Activated CD4-positive, alpha-beta T cell treated with anti-CD3 and anti-CD28 coated beads, Interleukin-2, Interleukin-4, amounts not matched to agents 100 ng/mL and 50 ng/mL, durations not matched to agents 16 hours and 8 hours (primary cell): ENCODE data around the gene PCBD1.
A peak's percentile ranks its signal among the peaks of the same experiment; 100 is the strongest.

Experiments used
- DNase-seq: peaks from one replicate; pipeline ENCODE4 v3.0.0-alpha.2; 2020; ENCODE audit warnings: low spot score

The PCBD1 gene

DNA sequence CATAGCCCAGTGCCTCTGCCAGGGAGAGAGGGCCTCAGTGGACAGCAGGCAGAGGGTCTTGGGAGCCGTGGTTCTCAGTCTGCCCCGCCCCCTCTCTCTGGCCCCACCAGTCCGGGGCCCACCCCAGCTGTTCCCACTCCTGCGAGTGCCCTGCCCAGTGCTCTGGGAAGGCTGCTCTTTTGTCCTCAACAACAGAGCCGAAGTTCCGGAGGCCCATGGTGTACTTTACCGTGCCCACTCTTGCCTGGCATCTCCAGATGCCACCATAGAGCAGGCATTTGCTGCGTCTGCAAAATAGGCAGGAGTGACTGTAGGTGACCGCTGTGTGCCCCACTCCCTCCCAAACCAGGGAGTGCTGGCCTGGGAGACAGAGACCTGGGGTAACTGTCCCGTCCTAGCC lies 29.3 kb upstream of the PCBD1 start:
- no peak for DNase-seq

GRCh38 chr10:70917226-70917625 lies 28.9 kb upstream of the PCBD1 start:
- DNase-seq: no peak

GRCh38 chr10:70916241-70916640 lies 27.9 kb upstream of the PCBD1 start:
- no peak for DNase-seq

DNA sequence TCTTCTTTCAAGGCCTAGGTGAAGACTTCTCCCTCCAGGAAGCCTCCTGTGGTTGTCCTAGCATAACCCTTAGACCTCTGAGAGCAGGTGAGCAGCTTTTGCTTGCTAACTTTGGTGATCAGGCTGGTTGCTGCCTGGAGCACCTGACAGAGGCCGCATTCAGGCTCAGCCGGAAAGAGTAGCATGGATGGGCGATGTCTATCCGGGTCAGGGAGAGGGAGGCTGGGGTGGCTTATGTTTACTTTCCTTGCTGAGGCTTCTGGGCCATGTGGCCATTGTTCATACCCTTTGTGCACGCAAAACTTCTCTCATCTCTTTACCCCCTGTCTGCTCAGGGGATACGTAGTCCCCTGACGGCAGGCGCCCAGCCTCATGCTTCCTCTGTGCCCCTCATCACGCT lies 27.4 kb upstream of the PCBD1 start:
- DNase-seq: no peak

DNA sequence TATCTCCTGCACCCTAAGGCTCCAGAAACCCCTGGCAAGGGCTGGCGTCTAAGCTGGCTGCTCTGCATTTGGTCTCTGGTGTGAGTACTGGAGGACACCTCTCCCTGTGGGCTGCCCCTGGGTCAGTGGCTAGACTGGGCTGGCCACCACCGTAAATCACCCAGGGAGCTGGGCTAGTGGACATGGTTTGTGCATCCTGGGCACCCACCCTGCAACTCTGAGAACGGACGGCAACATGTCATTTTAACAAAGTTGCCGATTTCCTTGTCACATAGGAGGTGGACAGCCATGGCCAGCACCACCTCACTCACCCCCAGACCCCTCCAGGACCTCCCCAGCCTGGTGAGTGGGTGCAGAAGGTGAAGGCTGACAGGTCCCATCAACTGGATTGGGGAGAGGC lies 26.8 kb upstream of the PCBD1 start:
- DNase-seq: no peak

GRCh38 chr10:70914316-70914864 lies 26.0 kb upstream of the PCBD1 start:
- DNase-seq: no peak

DNA sequence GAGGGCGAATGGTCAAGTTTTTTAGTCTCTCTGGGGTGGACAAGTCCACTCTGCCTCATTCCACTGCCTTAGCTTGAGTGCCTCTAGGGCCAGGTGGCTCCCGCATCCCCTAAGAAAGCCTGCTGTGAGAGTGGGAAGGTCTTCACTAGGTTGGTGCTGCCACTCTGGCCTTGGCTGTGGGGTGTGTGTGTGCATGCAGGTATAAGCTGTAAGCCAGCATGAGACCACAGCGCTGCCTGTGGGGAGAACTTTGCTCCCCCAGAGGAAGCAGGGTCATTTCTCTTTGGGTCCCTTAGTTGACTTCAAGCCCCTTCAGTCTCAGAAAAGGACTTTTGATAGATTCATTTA lies 25.5 kb upstream of the PCBD1 start:
- no peak for DNase-seq

- no peak for DNase-seq
These were observed 25.0 kb upstream of the PCBD1 start for GRCh38 chr10:70913191-70913892.

DNA sequence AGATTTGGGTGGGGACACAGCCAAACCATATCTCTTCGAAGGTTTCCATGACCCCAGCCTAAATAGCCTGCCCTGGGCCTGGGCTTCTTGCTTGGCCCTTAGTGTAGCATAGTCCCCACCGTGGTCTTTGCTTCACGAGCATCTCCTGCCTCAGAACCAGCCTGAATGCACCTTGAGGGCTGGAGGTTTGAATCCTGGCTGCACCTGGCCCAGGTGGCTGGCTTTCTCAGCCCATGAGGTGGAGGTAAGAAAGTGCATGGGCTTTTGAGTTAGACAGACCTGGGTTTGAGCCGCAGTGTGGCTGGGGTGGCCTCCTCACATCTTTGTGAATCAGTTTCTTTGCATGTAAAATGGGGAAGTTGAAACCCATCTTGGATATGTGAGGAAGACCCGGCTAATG lies 24.2 kb upstream of the PCBD1 start:
- no peak for DNase-seq

- DNase-seq: no peak
These were observed 23.0 kb upstream of the PCBD1 start for GRCh38 chr10:70911386-70911785.

DNA sequence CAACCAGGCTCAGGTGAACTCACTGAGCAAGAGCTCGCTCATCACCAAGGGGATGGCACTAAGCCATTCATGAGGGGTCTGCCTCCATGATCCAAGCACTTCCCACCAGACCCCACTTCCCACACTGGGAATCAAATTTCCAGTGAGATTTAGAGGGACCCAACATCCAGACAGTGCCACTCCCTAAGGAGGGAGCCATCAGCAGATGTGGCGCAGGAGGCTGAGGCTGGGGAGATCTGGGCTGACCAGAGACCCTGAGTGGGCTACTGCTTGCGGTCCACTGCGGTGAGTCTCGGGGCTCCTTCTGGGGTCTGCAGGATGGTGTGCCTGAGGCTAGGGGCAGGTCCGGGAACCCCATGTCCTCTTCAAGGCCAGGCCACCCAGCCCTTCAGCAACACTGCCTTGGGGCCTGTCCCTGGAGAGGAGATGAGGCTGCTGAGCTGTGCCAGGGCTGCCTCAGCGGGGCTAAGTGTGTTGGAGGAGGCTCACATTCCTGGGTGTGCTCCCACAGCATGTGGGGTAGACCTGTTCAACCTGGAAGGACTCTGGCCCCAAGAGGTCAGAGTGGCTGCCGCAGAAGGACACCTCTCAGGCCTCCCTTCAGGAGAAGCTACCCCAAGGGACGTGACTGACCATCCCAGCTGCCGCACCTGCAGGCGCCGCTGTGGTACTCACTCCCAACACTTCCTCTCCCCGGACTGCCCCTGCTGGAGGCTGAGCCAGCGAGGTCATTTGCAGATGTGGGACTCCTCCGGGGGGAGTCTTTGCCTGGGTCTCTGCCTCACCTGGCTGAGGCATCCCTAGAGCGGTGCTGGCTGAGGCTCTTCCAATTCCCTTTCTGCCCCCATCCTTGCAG lies 22.3 kb upstream of the PCBD1 start:
- DNase-seq: no peak

DNA sequence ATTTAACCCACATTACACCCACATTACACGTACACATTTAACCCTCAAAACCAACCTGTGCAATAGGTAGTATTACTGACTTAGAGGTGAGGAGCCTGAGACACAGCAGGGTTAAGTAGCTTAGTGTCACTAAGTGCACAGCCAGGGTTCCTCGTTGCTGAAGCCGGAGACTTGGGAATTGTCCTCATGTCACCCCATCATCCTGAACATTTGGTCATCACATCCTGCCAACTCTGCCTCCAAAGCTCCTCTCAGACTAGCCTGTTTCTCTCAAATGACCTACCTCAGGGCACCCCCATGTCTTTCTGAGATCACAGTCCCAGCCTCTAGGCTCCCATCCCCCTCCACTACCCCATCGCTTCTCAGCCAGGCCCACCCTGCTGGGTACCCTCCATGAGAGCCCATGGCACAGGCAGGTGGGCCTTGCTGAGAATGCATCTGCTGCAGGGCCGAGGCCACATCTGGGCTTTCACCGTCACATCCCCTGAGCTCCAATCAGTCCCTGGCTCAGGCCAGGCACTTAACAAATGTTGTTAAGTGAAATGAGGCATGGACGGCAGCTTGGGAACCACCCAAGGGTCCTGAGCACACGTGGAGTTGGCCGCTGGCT lies 21.1 kb upstream of the PCBD1 start:
- no peak for DNase-seq

- DNase-seq: no peak
These were observed 20.3 kb upstream of the PCBD1 start for GRCh38 chr10:70908406-70909296.

GRCh38 chr10:70907637-70908405 lies 19.5 kb upstream of the PCBD1 start:
- no peak for DNase-seq

DNA sequence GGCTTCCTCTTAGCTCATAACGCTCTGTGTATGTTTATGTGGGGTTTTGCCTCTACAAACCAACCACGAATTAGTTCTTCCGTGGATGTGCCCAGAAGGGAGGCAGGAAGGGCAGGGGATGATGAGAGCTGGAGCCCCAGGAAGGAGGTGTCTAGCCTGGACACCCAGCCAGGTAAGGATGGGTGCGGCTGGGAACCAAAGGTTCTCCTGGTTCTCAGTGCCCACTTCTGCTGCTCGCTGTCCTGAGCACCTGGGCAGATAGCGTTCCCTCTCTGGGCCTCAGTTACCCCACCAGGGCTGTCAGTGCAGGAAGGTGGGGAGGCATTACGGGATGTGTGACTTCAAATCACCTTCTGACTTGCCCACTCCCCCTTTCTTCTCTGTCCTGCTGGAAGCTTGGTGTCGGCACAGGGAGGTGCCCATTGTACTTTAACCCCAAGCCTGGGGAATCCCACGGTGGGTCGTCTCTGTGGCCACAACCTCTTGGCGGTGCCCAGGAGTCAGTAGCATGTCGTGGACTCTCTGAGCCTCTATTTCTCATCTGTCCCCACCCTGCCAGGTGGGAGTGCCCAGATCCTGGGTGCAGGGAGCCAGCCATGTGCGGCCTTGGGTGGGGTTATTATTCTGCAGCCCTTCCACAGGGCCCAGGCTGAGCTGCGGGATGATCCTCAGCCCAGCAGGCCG lies 18.7 kb upstream of the PCBD1 start:
- no peak for DNase-seq

GRCh38 chr10:70906031-70906783 lies 17.8 kb upstream of the PCBD1 start:
- no peak for DNase-seq

DNA sequence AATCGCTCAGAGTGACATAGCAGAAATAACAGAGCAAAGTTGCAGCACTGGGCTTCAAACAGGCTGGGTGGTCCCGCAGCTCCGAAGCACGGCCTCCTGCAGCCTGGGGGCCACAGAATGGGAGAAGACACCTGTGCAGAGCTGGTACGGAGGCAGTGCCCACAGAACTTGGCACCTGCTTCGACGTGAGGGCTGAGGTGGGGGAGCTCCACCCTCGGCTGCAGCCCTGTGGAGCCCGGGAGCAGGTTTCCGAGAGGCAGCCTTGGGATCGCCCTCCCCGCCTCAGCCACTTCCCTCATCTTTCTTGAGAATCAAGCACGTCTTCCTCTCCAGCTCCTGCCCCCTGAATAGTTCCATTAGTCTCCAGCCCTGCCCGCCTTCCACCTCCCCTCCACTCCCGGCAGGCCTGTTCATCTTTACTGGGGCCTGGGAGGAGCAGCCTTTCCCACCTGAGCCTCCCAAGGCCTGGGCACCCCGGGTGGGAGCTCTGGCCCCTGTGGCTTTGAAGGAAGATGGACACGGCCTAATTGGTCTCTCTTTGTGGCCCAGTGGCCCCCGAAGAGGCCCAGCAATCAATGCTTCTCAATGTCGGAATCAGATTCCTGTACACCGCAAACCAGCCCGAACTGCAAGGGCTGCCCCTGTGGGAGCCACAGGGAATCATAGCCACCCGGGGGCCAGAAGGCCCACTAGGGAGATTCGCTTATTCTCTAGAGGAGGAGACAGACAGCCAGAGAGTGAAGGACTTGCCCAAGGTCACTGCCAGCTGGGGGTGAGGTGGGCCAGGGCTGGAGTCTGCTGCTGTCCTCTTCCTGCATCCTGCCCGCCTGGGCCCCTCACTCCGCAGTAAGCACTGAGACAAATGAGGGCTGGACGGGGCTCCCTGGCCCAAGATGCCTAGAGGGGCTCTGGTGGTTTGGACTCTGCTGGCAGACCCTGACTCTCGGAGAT lies 17.0 kb upstream of the PCBD1 start:
- DNase-seq: no peak

DNA sequence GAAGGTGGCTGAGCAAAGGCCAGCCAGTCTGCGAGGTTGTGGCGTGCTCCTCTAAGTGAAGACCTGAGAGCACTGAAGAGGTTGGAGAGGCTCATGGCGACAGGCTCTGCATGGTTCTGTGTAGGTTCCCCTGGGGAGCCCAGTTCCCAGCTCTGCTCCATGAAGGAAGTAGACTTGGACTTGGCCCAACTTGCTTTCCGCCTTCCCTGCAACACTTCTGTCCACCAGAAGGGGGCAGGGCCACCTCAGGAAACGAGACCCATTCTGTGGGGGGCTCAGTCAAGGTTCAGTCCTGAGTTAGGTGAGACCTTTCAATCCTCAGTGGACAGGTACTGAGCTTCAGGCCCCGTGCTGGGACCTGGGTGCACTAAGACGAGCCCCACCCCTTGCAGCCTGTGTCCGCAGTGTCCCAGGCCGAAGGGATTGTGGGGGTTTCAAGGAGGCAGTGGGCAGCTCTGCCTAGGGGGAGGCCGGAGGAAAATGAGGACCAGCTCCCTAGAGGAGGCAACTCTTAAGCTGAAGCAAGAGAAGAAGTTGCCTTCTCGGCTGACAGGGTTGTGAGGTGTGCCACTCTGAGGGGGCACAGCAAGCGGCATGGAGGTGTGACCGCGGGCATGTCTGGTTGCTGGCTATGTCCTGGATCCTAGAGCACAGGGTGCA lies 15.0 kb upstream of the PCBD1 start:
- peak; percentile 17 for DNase-seq
